Parathyroid adenoma (tissue), 2 donors: ENCODE results near the gene ZCCHC17.

Experiments
- H2AFZ ChIP-seq: fragments of 300-600 bp; sonication (generic); one replicate; pipeline ENCODE4 v1.7.0; 2017; ENCODE audit warnings: antibody characterized with exemption, mild to moderate bottlenecking
- H3K27ac ChIP-seq: fragments of 300-600 bp; sonication (generic); one replicate; pipeline ENCODE4 v1.7.0; 2017
- H3K27me3 ChIP-seq: fragments of 300-600 bp; sonication (generic); one replicate; pipeline ENCODE4 v1.7.0; 2017; ENCODE audit warnings: low read length; ENCODE audit not compliant: control insufficient read depth, insufficient read depth
- H3K36me3 ChIP-seq: fragments of 300-600 bp; sonication (generic); one replicate; pipeline ENCODE4 v1.7.0; 2017; ENCODE audit warnings: low read length; ENCODE audit not compliant: control insufficient read depth, insufficient read depth
- H3K4me1 ChIP-seq: fragments of 300-600 bp; sonication (generic); one replicate; pipeline ENCODE4 v1.7.0; 2017; ENCODE audit warnings: control low read depth
- H3K4me2 ChIP-seq: fragments of 300-600 bp; sonication (generic); one replicate; pipeline ENCODE4 v1.7.0; 2017; ENCODE audit warnings: low read length
- H3K4me3 ChIP-seq: fragments of 300-600 bp; sonication (generic); one replicate; pipeline ENCODE4 v1.7.0; 2017; ENCODE audit warnings: low read depth, low read length
- H3K79me2 ChIP-seq: fragments of 300-600 bp; sonication (generic); one replicate; pipeline ENCODE4 v1.7.0; 2017; ENCODE audit warnings: control low read depth
- H3K9ac ChIP-seq: fragments of 300-600 bp; sonication (generic); one replicate; pipeline ENCODE4 v1.7.0; 2017; ENCODE audit warnings: mild to moderate bottlenecking
- H3K9me3 ChIP-seq: fragments of 300-600 bp; sonication (generic); one replicate; pipeline ENCODE4 v1.7.0; 2017; ENCODE audit warnings: low read length; ENCODE audit not compliant: control insufficient read depth
- CTCF ChIP-seq: fragments of 300-600 bp; sonication (generic); IDR thresholded peaks from one replicate; pipeline ENCODE4 v1.7.0; 2017; ENCODE audit warnings: antibody characterized with exemption, mild to moderate bottlenecking
- donor health status: primary hyperparathyroidism.

The ZCCHC17 gene

GRCh38 chr1:31390071-31390470 is 93.2 kb downstream of the ZCCHC17 start:
- Histone ChIP-seq H3K4me2 (no peak overlapping the region), H3K27me3 (no peaks in the 10 kb centered on the region), H3K27ac (no peak overlapping the region), H3K4me3 (no peak overlapping the region), H2AFZ (no peak overlapping the region), H3K79me2 (no peaks in the 10 kb centered on the region), H3K4me1 (no peaks in the 10 kb centered on the region), H3K9me3 (no peaks in the 10 kb centered on the region), H3K9ac (no peak overlapping the region), H3K36me3 (no peaks in the 10 kb centered on the region)
- TF ChIP-seq CTCF, result no peak

GRCh38 chr1:31393463-31393862 is 96.6 kb downstream of the ZCCHC17 start:
- Histone ChIP-seq H3K4me2 (no peak overlapping the region), H3K4me3 (no peak overlapping the region), H3K9ac (no peak overlapping the region), H3K27me3 (no peaks in the 10 kb centered on the region), H3K36me3 (no peaks in the 10 kb centered on the region), H3K27ac (no peak overlapping the region), H3K4me1 (no peaks in the 10 kb centered on the region), H3K9me3 (no peaks in the 10 kb centered on the region), H3K79me2 (no peaks in the 10 kb centered on the region), H2AFZ (no peak overlapping the region)
- TF ChIP-seq CTCF, result no peak

GRCh38 chr1:31394584-31395193 is 97.9 kb downstream of the ZCCHC17 start:
- peak overlapping the region; percentile 29 for H3K4me3 ChIP-seq
- H3K36me3 ChIP-seq, result no peaks in the 10 kb centered on the region
- H2AFZ ChIP-seq, result peak overlapping the region; percentile 77
- no peaks in the 10 kb centered on the region for H3K9me3 ChIP-seq
- H3K4me2 ChIP-seq, result peak overlapping the region; percentile 64
- no peaks in the 10 kb centered on the region for H3K4me1 ChIP-seq
- peak; percentile 79 for TF ChIP-seq CTCF
- H3K9ac ChIP-seq, result no peak overlapping the region
- no peaks in the 10 kb centered on the region for H3K27me3 ChIP-seq
- H3K27ac ChIP-seq, result no peak overlapping the region
- H3K79me2 ChIP-seq, result no peaks in the 10 kb centered on the region

GRCh38 chr1:31396633-31397351 is 100.0 kb downstream of the ZCCHC17 start:
- H3K36me3 ChIP-seq, result no peaks in the 10 kb centered on the region
- no peaks in the 10 kb centered on the region for H3K9me3 ChIP-seq

More at GRCh38 chr1:31396633-31397351, 100.0 kb downstream of the ZCCHC17 start:
- Histone ChIP-seq H3K4me2 (no peak overlapping the region), H3K4me3 (no peak overlapping the region), H3K9ac (no peak overlapping the region), H3K79me2 (no peaks in the 10 kb centered on the region), H3K4me1 (no peaks in the 10 kb centered on the region), H3K27me3 (no peaks in the 10 kb centered on the region), H3K27ac (no peak overlapping the region), H2AFZ (no peak overlapping the region)
- TF ChIP-seq CTCF, result no peak
